Mesenchymal stem cell (in vitro differentiated cells and primary cell): ENCODE measurements around the gene GOSR1.
A peak's percentile ranks its signal among the peaks of the same experiment; 100 is the strongest.
"Not testable (repeated sequence)": the region's sequence is repeated elsewhere in the genome, so short reads cannot be mapped to it uniquely, and the experiment has no call there.

Experiments used
- DNase-seq: peaks from one replicate; pipeline ENCODE4 v3.0.0-alpha.2; 2013
- H2AFZ ChIP-seq: one replicate; pipeline ENCODE4 v1.6.1; 2013; ENCODE audit warnings: low read depth, mild to moderate bottlenecking, control low read depth, inconsistent platforms, low read length, moderate library complexity
- H2AK5ac ChIP-seq: 2 replicates; pipeline ENCODE4 v1.6.1; 2013; ENCODE audit warnings: low read length, moderate library complexity, mild to moderate bottlenecking, inconsistent platforms; ENCODE audit not compliant: severe bottlenecking
- H2BK120ac ChIP-seq: one replicate; pipeline ENCODE4 v1.6.1; 2013; ENCODE audit warnings: low read depth, mild to moderate bottlenecking, inconsistent platforms, low read length, moderate library complexity
- H2BK12ac ChIP-seq, 2 experiments: one replicate each; pipeline ENCODE4 v1.6.1; 2013; ENCODE audit warnings: inconsistent platforms in 2 of 2, low read length in 2 of 2, mild to moderate bottlenecking in 2 of 2, moderate library complexity in 2 of 2, control low read depth in 1 of 2
- H2BK15ac ChIP-seq: one replicate; pipeline ENCODE4 v1.6.1; 2013; ENCODE audit warnings: mild to moderate bottlenecking, low read depth, inconsistent platforms; ENCODE audit not compliant: poor library complexity, severe bottlenecking
- H2BK5ac ChIP-seq: 2 replicates; pipeline ENCODE4 v1.6.1; 2013; ENCODE audit warnings: low read depth, mild to moderate bottlenecking, low read length, control low read depth, inconsistent platforms; ENCODE audit not compliant: poor library complexity, severe bottlenecking
- H3K14ac ChIP-seq, 2 experiments: one replicate each; pipeline ENCODE4 v1.6.1; 2013; ENCODE audit warnings: inconsistent platforms in 2 of 2, low read length in 2 of 2, control low read depth in 1 of 2, mild to moderate bottlenecking in 1 of 2, moderate library complexity in 1 of 2
- H3K18ac ChIP-seq, 2 experiments: one replicate each; pipeline ENCODE4 v1.6.1; 2013; ENCODE audit warnings: inconsistent platforms in 2 of 2, low read length in 2 of 2, control low read depth in 1 of 2, low read depth in 1 of 2, mild to moderate bottlenecking in 1 of 2
- H3K23ac ChIP-seq, 2 experiments: one replicate each; pipeline ENCODE4 v1.6.1; 2013; ENCODE audit warnings: inconsistent platforms in 2 of 2, low read length in 2 of 2, mild to moderate bottlenecking in 2 of 2, moderate library complexity in 2 of 2, control low read depth in 1 of 2
- H3K27ac ChIP-seq: 2 replicates; pipeline ENCODE4 v1.5.1; 2013; ENCODE audit warnings: mild to moderate bottlenecking, moderate library complexity, low read length, control low read depth, inconsistent platforms; ENCODE audit not compliant: poor library complexity, severe bottlenecking
- H3K27me3 ChIP-seq, 2 experiments: 2 replicates each; pipeline versions ENCODE4 v1.6.1 to v1.7.0; 2013; ENCODE audit warnings: low read length in 2 of 2, mild to moderate bottlenecking in 2 of 2, moderate library complexity in 2 of 2, control low read depth in 1 of 2, inconsistent platforms in 1 of 2; ENCODE audit not compliant: control insufficient read depth in 1 of 2, insufficient read depth in 1 of 2
- H3K36me3 ChIP-seq, 2 experiments: 2 replicates each; pipeline versions ENCODE4 v1.6.1 to v1.7.0; 2013; ENCODE audit warnings: low read length in 2 of 2, control low read depth in 1 of 2, inconsistent platforms in 1 of 2, low read depth in 1 of 2, mild to moderate bottlenecking in 1 of 2; ENCODE audit not compliant: insufficient read depth in 2 of 2, control insufficient read depth in 1 of 2
- H3K4ac ChIP-seq, 2 experiments: one replicate each; pipeline ENCODE4 v1.6.1; 2013; ENCODE audit warnings: inconsistent platforms in 2 of 2, low read length in 2 of 2, mild to moderate bottlenecking in 2 of 2, moderate library complexity in 2 of 2, control low read depth in 1 of 2, low read depth in 1 of 2
- H3K4me1 ChIP-seq: 2 replicates; pipeline ENCODE4 v1.6.1; 2013; ENCODE audit warnings: low read depth, low read length, control low read depth; ENCODE audit not compliant: control insufficient read depth, insufficient read depth
- H3K4me2 ChIP-seq: 2 replicates; pipeline ENCODE4 v1.6.1; 2013; ENCODE audit warnings: low read length, mild to moderate bottlenecking, inconsistent platforms; ENCODE audit not compliant: poor library complexity, severe bottlenecking
- H3K4me3 ChIP-seq, 2 experiments: 2 replicates each; pipeline versions ENCODE4 v1.5.1 to v1.7.0; 2013; ENCODE audit warnings: low read length in 2 of 2, mild to moderate bottlenecking in 2 of 2, control low read depth in 1 of 2, low read depth in 1 of 2; ENCODE audit not compliant: insufficient read depth in 1 of 2
- H3K79me1 ChIP-seq: replicated peaks from 2 replicates; pipeline ENCODE4 v1.6.1; 2013; ENCODE audit warnings: mild to moderate bottlenecking, control low read depth, low read length, inconsistent platforms; ENCODE audit not compliant: poor library complexity, severe bottlenecking
- H3K9ac ChIP-seq: 2 replicates; pipeline ENCODE4 v1.7.0; 2013; ENCODE audit warnings: mild to moderate bottlenecking, low read length, moderate library complexity
- H3K9me3 ChIP-seq: 2 replicates; pipeline ENCODE4 v1.7.0; 2013; ENCODE audit warnings: mild to moderate bottlenecking, low read length; ENCODE audit not compliant: control insufficient read depth
- H4K8ac ChIP-seq: one replicate; pipeline ENCODE4 v1.6.1; 2013; ENCODE audit warnings: inconsistent platforms, mild to moderate bottlenecking, low read length, moderate library complexity
- H4K91ac ChIP-seq: one replicate; pipeline ENCODE4 v1.6.1; 2013; ENCODE audit warnings: mild to moderate bottlenecking, low read length, inconsistent platforms
- WGBS: methylation state at CpG from one replicate; pipeline ENCODE4 v1.1.7; 2013; ENCODE audit warnings: mixed read lengths; 5-methylcytosine and 5-hydroxymethylcytosine counted together

The GOSR1 gene

GRCh38 chr17:30553823-30554440 is 76.7 kb downstream of the GOSR1 start:
- not testable (repeated sequence) for H3K27ac ChIP-seq, H3K9me3 ChIP-seq, H2BK5ac ChIP-seq, H3K4me1 ChIP-seq, DNase-seq, H4K91ac ChIP-seq, H3K14ac ChIP-seq, H4K8ac ChIP-seq, H3K4me2 ChIP-seq, H3K18ac ChIP-seq, H2BK12ac ChIP-seq, H2AK5ac ChIP-seq, H3K79me1 ChIP-seq, H3K4me3 ChIP-seq, H2BK120ac ChIP-seq, H3K4ac ChIP-seq, H3K9ac ChIP-seq, H3K36me3 ChIP-seq, H3K23ac ChIP-seq, H2AFZ ChIP-seq, H2BK15ac ChIP-seq, H3K27me3 ChIP-seq
- 96% methylated on average over 4 of the region's 4 CpGs for WGBS

GRCh38 chr17:30554839-30555751 is 77.9 kb downstream of the GOSR1 start:
- DNase-seq: peak; percentile 10
- Histone ChIP-seq H3K79me1 (no peaks in the 10 kb centered on the region), H3K4me3 (no peak overlapping the region), H3K27ac (no peak overlapping the region), H2AK5ac (no peak overlapping the region), H3K14ac (no peak overlapping the region), H4K8ac (no peak overlapping the region), H3K36me3 (no peaks in the 10 kb centered on the region), H3K23ac (no peak overlapping the region), H2BK120ac (no peak overlapping the region), H3K4me2 (no peak overlapping the region), H3K4ac (no peak overlapping the region), H3K4me1 (peaks cover 7% of the 10 kb centered on the region), H3K9ac (no peak overlapping the region), H3K18ac (no peak overlapping the region), H4K91ac (no peak overlapping the region), H3K9me3 (no peaks in the 10 kb centered on the region), H2BK5ac (no peak overlapping the region), H3K27me3 (no peaks in the 10 kb centered on the region), H2AFZ (no peak overlapping the region), H2BK12ac (no peak overlapping the region), H2BK15ac (no peak overlapping the region)
- WGBS: 83% methylated on average over 20 of the region's 20 CpGs

- Histone ChIP-seq H3K36me3 (no peaks in the 10 kb centered on the region), H3K27ac (no peak overlapping the region), H3K9ac (no peak overlapping the region), H2BK15ac (no peak overlapping the region), H3K9me3 (no peaks in the 10 kb centered on the region), H2AFZ (no peak overlapping the region), H3K4me3 (no peak overlapping the region), H2BK12ac (no peak overlapping the region), H3K4me1 (peaks cover 1% of the 10 kb centered on the region), H4K8ac (no peak overlapping the region), H3K4me2 (no peak overlapping the region), H3K14ac (no peak overlapping the region), H2AK5ac (no peak overlapping the region), H3K18ac (no peak overlapping the region), H4K91ac (no peak overlapping the region), H2BK5ac (no peak overlapping the region), H3K79me1 (no peaks in the 10 kb centered on the region), H3K27me3 (no peaks in the 10 kb centered on the region), H3K4ac (no peak overlapping the region), H3K23ac (no peak overlapping the region), H2BK120ac (no peak overlapping the region)
- no peak for DNase-seq
- WGBS: 91% methylated on average over 5 of the region's 5 CpGs
Observed at GRCh38 chr17:30555942-30556341, 78.7 kb downstream of the GOSR1 start.
